HUDEP-2 (cell line): ENCODE data around the gene RXFP3.
"Not testable (repeated sequence)": the region's sequence is repeated elsewhere in the genome, so short reads cannot be mapped to it uniquely, and the experiment has no call there.

ENCODE experiments used
- DNase-seq, 76 experiments: peaks; one replicate each; lab custom pipeline; 2025; ENCODE audit not compliant: unreplicated experiment in 76 of 76; lab: John Stamatoyannopoulos, UW

RXFP3 gene

DNA sequence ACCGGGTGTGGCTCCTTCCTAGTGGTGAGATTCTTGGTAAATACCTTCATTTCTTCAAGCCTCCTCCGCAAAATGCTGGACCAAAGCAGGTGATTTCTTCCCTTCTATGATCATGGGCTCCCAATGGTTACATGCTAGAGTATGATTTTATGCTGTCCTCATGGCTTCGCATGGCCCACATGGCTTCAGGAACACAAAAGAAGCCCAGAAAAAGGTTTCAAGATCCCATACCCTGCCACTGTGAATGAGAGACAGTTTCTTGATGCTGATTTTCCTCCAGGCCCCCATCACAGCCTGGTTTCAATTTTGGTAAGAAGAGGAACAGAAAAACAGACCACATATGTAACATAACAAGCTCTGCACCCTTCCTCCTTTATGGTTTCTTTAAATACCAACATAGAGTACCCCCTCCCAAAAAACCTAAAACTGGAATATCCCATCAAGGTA is 2.4 kb upstream of the RXFP3 start:
- no peak for DNase-seq

DNA sequence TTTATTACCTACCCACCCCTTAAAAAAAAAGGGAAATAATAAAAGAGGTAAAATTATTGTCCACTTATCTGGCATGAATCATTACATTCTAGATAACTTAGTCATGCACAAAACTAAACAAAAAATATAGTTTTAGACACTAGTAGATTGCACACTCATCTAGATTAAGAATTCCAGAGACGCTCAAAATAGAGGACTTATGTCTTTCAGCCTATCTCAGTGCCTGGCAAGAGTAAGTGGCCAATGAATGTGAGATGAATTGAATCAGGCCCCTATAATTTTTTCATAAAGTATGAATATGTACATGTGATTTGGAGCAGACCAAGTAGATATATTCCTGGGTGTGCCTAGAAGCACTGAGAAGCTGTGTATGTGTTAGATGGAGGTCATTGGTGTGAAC is 2.0 kb upstream of the RXFP3 start:
- DNase-seq = no peak

DNA sequence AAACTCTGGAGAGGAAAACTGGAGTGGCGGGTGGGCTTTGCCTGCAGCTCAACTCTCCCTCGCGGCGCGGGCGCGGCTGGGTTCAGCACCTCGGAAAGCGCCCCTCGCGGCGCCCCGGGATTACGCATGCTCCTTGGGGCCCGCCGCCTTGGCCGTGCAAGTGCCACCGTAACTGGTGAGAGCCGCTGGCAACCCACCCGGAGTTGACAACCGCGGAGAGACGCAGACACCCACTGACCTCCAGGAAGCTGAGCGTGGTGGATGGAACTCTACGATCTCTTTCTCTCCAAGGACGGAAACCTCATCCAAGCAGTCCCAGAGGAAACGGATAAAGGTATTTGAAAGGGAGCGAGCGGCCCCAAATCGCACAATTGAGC is 194 bp upstream of the RXFP3 start:
- DNase-seq = peak in 26 of 76 experiments; percentile 1 to 43 (median 10)

- DNase-seq = no peak
Observed at GRCh38 chr5:33937017-33937706, 976 bp downstream of the RXFP3 start.

- DNase-seq = no peak
Observed at GRCh38 chr5:33937707-33938506, 1.7 kb downstream of the RXFP3 start.

DNA sequence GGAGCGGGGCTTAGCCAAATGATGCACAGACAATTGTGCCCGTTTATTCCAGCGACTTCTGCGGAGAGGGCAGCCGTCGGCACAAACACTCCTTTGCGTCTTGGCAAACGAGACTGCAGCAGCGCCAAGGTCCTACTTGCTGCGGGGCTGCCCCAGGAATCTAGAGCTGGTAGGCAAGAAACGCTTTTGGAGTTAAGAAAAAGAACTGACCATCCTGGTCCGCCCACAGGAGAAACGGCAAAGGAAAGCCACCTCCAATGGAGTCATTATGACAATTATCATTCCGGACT is 2.3 kb downstream of the RXFP3 start:
- DNase-seq = no peak

GRCh38 chr5:33938881-33939280 is 2.7 kb downstream of the RXFP3 start:
- no peak for DNase-seq

DNA sequence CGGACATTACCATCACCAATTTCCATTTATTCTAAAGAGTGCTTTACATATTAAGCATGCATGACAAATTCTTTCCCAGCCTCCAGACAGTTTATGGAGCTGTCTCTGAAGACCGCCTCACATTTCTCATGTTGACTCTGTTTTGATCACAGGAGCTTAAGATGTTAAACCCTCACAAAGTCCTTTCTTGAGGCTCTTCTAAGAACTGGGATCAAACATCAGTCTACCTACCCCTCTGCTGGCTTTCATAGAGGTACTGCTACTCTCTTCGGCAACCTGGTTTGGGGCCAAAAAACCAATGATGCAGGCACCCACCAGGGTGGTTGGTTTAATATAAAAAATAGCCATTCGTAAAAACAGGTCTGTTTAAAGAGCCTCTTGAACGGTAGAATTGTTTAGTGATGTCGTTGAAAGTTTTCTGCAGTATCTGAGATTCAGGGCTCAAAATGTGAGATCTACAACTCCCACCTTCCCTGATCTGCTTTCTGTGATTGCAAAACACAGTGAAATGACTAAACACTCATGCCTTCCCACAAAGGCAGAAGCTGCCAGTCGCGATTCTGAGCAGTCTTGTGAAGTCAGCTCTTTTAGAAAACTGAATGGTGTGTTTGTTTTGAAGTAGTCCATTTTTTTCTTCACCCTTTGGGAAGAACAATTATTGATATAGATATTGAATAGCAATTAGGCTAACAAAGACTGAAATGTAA is 3.5 kb downstream of the RXFP3 start:
- no peak for DNase-seq

GRCh38 chr5:33941090-33941489 is 4.9 kb downstream of the RXFP3 start:
- DNase-seq = no peak

- no peak for DNase-seq
Observed at GRCh38 chr5:33944543-33945132, 8.5 kb downstream of the RXFP3 start.

DNA sequence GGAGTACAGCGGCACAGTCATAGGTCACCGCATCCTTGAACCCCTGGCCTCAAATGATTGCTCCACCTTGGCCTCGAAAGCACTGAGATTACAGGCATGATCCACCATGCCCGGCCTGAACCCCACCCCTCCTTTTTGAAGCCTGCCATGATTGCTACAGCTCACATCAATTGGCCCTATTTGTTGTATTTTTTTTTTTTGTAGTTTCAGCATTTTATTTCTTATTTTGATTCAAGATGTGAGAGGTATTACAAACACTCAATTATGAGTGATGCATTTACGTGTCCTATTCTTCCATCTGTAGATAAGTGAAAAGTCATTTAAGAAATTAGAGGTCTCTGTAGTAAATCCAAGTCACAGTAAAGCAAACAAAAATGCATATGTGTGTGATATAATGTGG is 16.0 kb downstream of the RXFP3 start:
- DNase-seq = not testable (repeated sequence)

GRCh38 chr5:33957577-33958150 is 21.5 kb downstream of the RXFP3 start:
- DNase-seq = no peak

DNA sequence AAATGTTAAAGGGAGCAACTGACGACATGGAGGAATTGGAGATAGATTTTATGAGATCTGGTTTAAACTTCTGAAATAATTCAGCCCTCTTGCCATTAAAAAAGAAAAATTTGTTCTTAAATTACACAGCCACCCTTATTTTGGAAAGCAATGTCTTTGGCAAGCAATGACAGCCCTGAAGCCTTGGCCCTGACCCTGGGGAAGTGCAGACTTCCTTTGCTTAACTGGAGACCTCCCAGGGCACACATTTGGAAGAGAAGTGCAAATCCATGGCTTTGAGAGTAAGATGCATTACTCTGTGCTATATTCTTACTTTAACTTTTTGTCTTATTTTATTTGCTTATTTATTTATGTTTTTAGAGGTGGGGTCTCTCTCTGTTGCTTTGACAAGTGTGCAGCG is 22.0 kb downstream of the RXFP3 start:
- no peak for DNase-seq

- DNase-seq = no peak
Observed at GRCh38 chr5:33964132-33964700, 28.0 kb downstream of the RXFP3 start.

- DNase-seq = no peak
Observed at GRCh38 chr5:33966805-33967204, 30.6 kb downstream of the RXFP3 start.

GRCh38 chr5:33968211-33969005 is 32.2 kb downstream of the RXFP3 start:
- no peak for DNase-seq

DNA sequence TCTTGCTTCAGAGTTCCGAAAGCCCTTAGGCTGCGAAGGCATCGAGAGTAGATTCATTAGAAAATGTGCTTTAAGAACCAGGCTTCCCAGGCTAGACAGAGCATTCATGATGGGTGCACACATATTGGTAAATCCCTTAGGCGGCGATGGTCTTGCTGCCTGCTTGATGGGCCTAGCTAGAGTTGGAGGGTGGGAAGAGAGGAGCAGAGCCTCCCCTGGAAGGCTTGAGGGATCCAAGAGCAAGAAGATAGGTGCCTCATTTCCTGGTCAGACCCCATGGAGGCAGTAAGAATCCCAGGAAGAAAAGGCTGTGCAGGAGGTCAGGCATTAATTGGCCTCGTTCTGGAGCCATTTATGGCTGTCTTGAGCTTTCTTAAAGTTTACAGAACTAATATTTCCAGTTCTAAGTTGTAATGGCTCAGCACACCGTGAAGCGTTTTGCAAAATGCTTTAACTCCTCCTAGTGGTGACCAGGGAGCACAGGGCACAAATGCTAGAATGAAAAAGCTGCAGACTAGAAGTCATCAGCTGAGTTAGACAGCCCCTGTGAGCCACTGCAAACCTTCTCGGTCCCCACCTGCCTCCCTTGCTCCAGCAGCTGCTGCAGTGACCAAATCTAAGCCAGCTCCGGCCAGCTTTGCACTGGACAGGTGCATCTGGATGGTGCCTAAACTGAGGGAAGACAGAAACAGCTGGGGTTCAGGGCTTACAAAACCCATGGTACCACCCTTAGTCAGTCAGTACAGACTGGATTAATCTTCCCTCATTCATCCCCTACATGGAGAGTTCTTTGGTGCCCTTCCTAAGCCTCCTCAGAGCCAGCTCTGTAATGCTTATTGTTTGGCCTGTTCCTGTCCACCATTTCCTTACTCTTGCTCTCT is 33.6 kb downstream of the RXFP3 start:
- DNase-seq = peak in 5 of 76 experiments; percentile 2 to 9 (median 3)

GRCh38 chr5:33973271-33973670 is 37.1 kb downstream of the RXFP3 start:
- no peak for DNase-seq

GRCh38 chr5:33975852-33976251 is 39.7 kb downstream of the RXFP3 start:
- no peak for DNase-seq
